KOPT-K1 (cell line): Measurements from ENCODE around the gene ZNF117.
A peak's percentile ranks its signal among the peaks of the same experiment; 100 is the strongest.
"Not testable (repeated sequence)": the region's sequence is repeated elsewhere in the genome, so short reads cannot be mapped to it uniquely, and the experiment has no call there.

ENCODE experiments used
- H3K27ac ChIP-seq: fragments of 200-600 bp; sonication (generic); 2 replicates; pipeline ENCODE4 v1.5.1; 2016; ENCODE audit warnings: antibody characterized with exemption, mild to moderate bottlenecking, low read depth, low read length; ENCODE audit not compliant: poor library complexity, severe bottlenecking
- H3K36me3 ChIP-seq: fragments of 200-600 bp; sonication (generic); 2 replicates; pipeline ENCODE4 v1.5.1; 2017; ENCODE audit warnings: antibody characterized with exemption, mild to moderate bottlenecking, low read length, moderate library complexity; ENCODE audit not compliant: insufficient read depth
- H3K9me3 ChIP-seq: fragments of 200-600 bp; sonication (generic); 2 replicates; pipeline ENCODE4 v1.5.1; 2017; ENCODE audit warnings: antibody characterized with exemption, low read length, mild to moderate bottlenecking; ENCODE audit not compliant: insufficient read depth, poor library complexity, severe bottlenecking

ZNF117 gene

GRCh38 chr7:64990936-64991335 is at the start of gene ZNF117:
TSS of gene ZNF117 (minus strand) at chr7:64991036.
- H3K36me3 ChIP-seq: peaks cover 79% of the 10 kb centered on the region
- peaks cover 98% of the 10 kb centered on the region for H3K9me3 ChIP-seq

GRCh38 chr7:65038767-65039166 is 47.9 kb upstream of the ZNF117 start:
- H3K36me3 ChIP-seq, H3K9me3 ChIP-seq: not testable (repeated sequence)
- peak overlapping the region; percentile 76 for H3K27ac ChIP-seq

More at GRCh38 chr7:64990936-64991335, at the start of gene ZNF117:
- H3K27ac ChIP-seq: no peak within 1 kb of the TSS

GRCh38 chr7:65037740-65038688 is 47.2 kb upstream of the ZNF117 start:
- peak overlapping the region; percentile 76 for H3K27ac ChIP-seq
- H3K9me3 ChIP-seq: no peaks in the 10 kb centered on the region
- no peaks in the 10 kb centered on the region for H3K36me3 ChIP-seq

- H3K9me3 ChIP-seq, H3K27ac ChIP-seq: not testable (repeated sequence)
Measured at GRCh38 chr7:65036526-65036925, 45.7 kb upstream of the ZNF117 start.

GRCh38 chr7:65035469-65035868 is 44.6 kb upstream of the ZNF117 start:
- not testable (repeated sequence) for H3K27ac ChIP-seq, H3K9me3 ChIP-seq, H3K36me3 ChIP-seq

More at GRCh38 chr7:65036526-65036925, 45.7 kb upstream of the ZNF117 start:
- H3K36me3 ChIP-seq: not testable (repeated sequence)

- H3K27ac ChIP-seq, H3K9me3 ChIP-seq, H3K36me3 ChIP-seq: not testable (repeated sequence)
Measured at GRCh38 chr7:65034120-65034782, 43.4 kb upstream of the ZNF117 start.

GRCh38 chr7:65033391-65033790 is 42.6 kb upstream of the ZNF117 start:
- H3K27ac ChIP-seq, H3K36me3 ChIP-seq, H3K9me3 ChIP-seq: not testable (repeated sequence)

- H3K27ac ChIP-seq, H3K36me3 ChIP-seq, H3K9me3 ChIP-seq: not testable (repeated sequence)
Measured at GRCh38 chr7:65025023-65025422, 34.2 kb upstream of the ZNF117 start.

- H3K9me3 ChIP-seq, H3K36me3 ChIP-seq, H3K27ac ChIP-seq: not testable (repeated sequence)
Measured at GRCh38 chr7:65020978-65021377, 30.1 kb upstream of the ZNF117 start.

GRCh38 chr7:65009881-65010280 is 19.0 kb upstream of the ZNF117 start:
- H3K9me3 ChIP-seq, H3K36me3 ChIP-seq, H3K27ac ChIP-seq: not testable (repeated sequence)

- H3K27ac ChIP-seq, H3K9me3 ChIP-seq, H3K36me3 ChIP-seq: not testable (repeated sequence)
Measured at GRCh38 chr7:65009394-65009793, 18.6 kb upstream of the ZNF117 start.

GRCh38 chr7:65007036-65007435 is 16.2 kb upstream of the ZNF117 start:
- Histone ChIP-seq H3K9me3 (peaks cover 31% of the 10 kb centered on the region), H3K27ac (peak overlapping the region; percentile 80), H3K36me3 (peaks cover 31% of the 10 kb centered on the region)

- H3K9me3 ChIP-seq: peaks cover 38% of the 10 kb centered on the region
- peak within 1 kb of the TSS; percentile 80 for H3K27ac ChIP-seq
- H3K36me3 ChIP-seq: peaks cover 38% of the 10 kb centered on the region
Measured at GRCh38 chr7:65006094-65006992, 15.5 kb upstream of the ZNF117 start, which contains the start of gene ERV3-1. TSS of gene ERV3-1 (minus strand) at chr7:65006687. CDS start at chr7:64993026, 13,661 bp downstream.

GRCh38 chr7:65004575-65004974 is 13.7 kb upstream of the ZNF117 start:
- Histone ChIP-seq H3K36me3 (peaks cover 56% of the 10 kb centered on the region), H3K27ac (no peak overlapping the region), H3K9me3 (peaks cover 55% of the 10 kb centered on the region)
